A204.1 (cell line): ENCODE measurements around the gene METTL26.

Source experiments
- FAIRE-seq: peaks from 2 replicates; lab custom pipeline; 2012; peaks lifted over from hg19 to GRCh38; lab: Jason Lieb, UNC

METTL26 gene

GRCh38 chr16:637081-638018, 1.2 kb upstream of the METTL26 start:
- no peak for FAIRE-seq

- FAIRE-seq = no peak
Observed at GRCh38 chr16:635573-636205, 416 bp downstream of the METTL26 start.

GRCh38 chr16:634996-635395, 1.1 kb downstream of the METTL26 start:
- no peak for FAIRE-seq

- no peak for FAIRE-seq
Observed at GRCh38 chr16:634051-634670, 1.9 kb downstream of the METTL26 start.

- no peak for FAIRE-seq
Observed at GRCh38 chr16:633336-634050, 2.6 kb downstream of the METTL26 start.

- no peak for FAIRE-seq
Observed at GRCh38 chr16:632486-633335, 3.4 kb downstream of the METTL26 start.

- no peak for FAIRE-seq
Observed at GRCh38 chr16:631808-632358, 4.2 kb downstream of the METTL26 start.

- FAIRE-seq = no peak
Observed at GRCh38 chr16:630815-631405, 5.2 kb downstream of the METTL26 start, which contains the start of gene WFIKKN1. Gene WFIKKN1, plus strand, starts transcription at chr16:630985. Its CDS starts 269 bp downstream, at chr16:631254.

GRCh38 chr16:630249-630814, 5.8 kb downstream of the METTL26 start:
- FAIRE-seq = no peak

GRCh38 chr16:629833-630248, 6.3 kb downstream of the METTL26 start:
- FAIRE-seq = no peak

- no peak for FAIRE-seq
Observed at GRCh38 chr16:629185-629832, 6.8 kb downstream of the METTL26 start.

GRCh38 chr16:628321-629061, 7.6 kb downstream of the METTL26 start:
- FAIRE-seq = no peak

GRCh38 chr16:627454-628239, 8.5 kb downstream of the METTL26 start:
- FAIRE-seq = no peak

- no peak for FAIRE-seq
Observed at GRCh38 chr16:626787-627453, 9.2 kb downstream of the METTL26 start.

- FAIRE-seq = no peak
Observed at GRCh38 chr16:625977-626765, 9.9 kb downstream of the METTL26 start.

GRCh38 chr16:625117-625976, 10.8 kb downstream of the METTL26 start:
- no peak for FAIRE-seq
